HG03342 (cell line): ENCODE measurements around the gene PMM1.
"Not testable (repeated sequence)": the region's sequence is repeated elsewhere in the genome, so short reads cannot be mapped to it uniquely, and the experiment has no call there.

Experiments used
- ATAC-seq: cut with Tn5 transposase; IDR thresholded peaks from one replicate; pipeline ENCODE4 v1.9.1; 2021; ENCODE audit warnings: mild to moderate bottlenecking, moderate library complexity; ENCODE audit not compliant: unreplicated experiment

The PMM1 gene

GRCh38 chr22:41597635-41597953 is 8.0 kb upstream of the PMM1 start:
- ATAC-seq = no peak

- no peak for ATAC-seq
These were observed 7.4 kb upstream of the PMM1 start for GRCh38 chr22:41596776-41597634.

GRCh38 chr22:41595703-41596102 is 6.1 kb upstream of the PMM1 start:
- ATAC-seq = no peak

- ATAC-seq = not testable (repeated sequence)
These were observed 3.8 kb upstream of the PMM1 start for GRCh38 chr22:41593336-41593960.

- no peak for ATAC-seq
These were observed 2.3 kb downstream of the PMM1 start for GRCh38 chr22:41587347-41587723.

GRCh38 chr22:41585898-41586297 is 3.7 kb downstream of the PMM1 start:
- ATAC-seq = no peak

GRCh38 chr22:41584881-41585280 is 4.8 kb downstream of the PMM1 start:
- ATAC-seq = no peak

- no peak for ATAC-seq
These were observed 6.9 kb downstream of the PMM1 start for GRCh38 chr22:41582694-41583093.

- ATAC-seq = no peak
These were observed 9.7 kb downstream of the PMM1 start for GRCh38 chr22:41579997-41580355.

- ATAC-seq = no peak
These were observed 10.2 kb downstream of the PMM1 start for GRCh38 chr22:41579297-41579996.

GRCh38 chr22:41578818-41579217 is 10.8 kb downstream of the PMM1 start:
- no peak for ATAC-seq

- no peak for ATAC-seq
These were observed 11.5 kb downstream of the PMM1 start for GRCh38 chr22:41578114-41578513.

- ATAC-seq = no peak
These were observed 12.8 kb downstream of the PMM1 start for GRCh38 chr22:41576877-41577276.

- ATAC-seq = no peak
These were observed 14.1 kb downstream of the PMM1 start for GRCh38 chr22:41575533-41575932.

- no peak for ATAC-seq
These were observed 14.7 kb downstream of the PMM1 start for GRCh38 chr22:41574847-41575381.

- no peak for ATAC-seq
These were observed 16.0 kb downstream of the PMM1 start for GRCh38 chr22:41573677-41574076.

GRCh38 chr22:41572305-41572704 is 17.3 kb downstream of the PMM1 start:
- not testable (repeated sequence) for ATAC-seq

GRCh38 chr22:41571786-41572185 is 17.9 kb downstream of the PMM1 start:
- no peak for ATAC-seq

GRCh38 chr22:41570221-41570620 is 19.4 kb downstream of the PMM1 start:
- no peak for ATAC-seq

GRCh38 chr22:41568811-41569210 is 20.8 kb downstream of the PMM1 start:
- ATAC-seq = no peak

- ATAC-seq = no peak
These were observed 22.2 kb downstream of the PMM1 start for GRCh38 chr22:41567512-41567768.

- ATAC-seq = no peak
These were observed 24.1 kb downstream of the PMM1 start for GRCh38 chr22:41565403-41566054.
